Panc1 (cell line): ENCODE data around the gene GALNT1. TPM values are rescaled to one million over a fixed set of nuclear protein-coding genes. Genes with fewer than 3 reads are reported as not detected.

Source experiments
- ATAC-seq: fragments of 200-7000 bp; cut with Tn5 transposase; 2 replicates; pipeline ENCODE4 v1.9.1; 2020; ENCODE audit warnings: mild to moderate bottlenecking, moderate library complexity
- BruUV-seq: library from RNA; stranded (reverse); fragments of 400-500 nt; replicated peaks from 2 replicates; lab custom pipeline; 2021; lab: Mats Ljungman, UMichigan
- CTCF ChIA-PET: fragments of 300-600 bp; sonication (Branson Sonifier 250); formaldehyde crosslinking; loops from one replicate; lab custom pipeline; 2022; ENCODE audit warnings: antibody characterized with exemption; lab: Charles Lee
- POLR2A ChIA-PET: fragments of 300-600 bp; sonication (Branson Sonifier 250); formaldehyde crosslinking; loops from one replicate; lab custom pipeline; 2022; ENCODE audit warnings: antibody characterized with exemption; lab: Charles Lee
- DNase-seq: peaks from one replicate; pipeline ENCODE4 v3.0.0-alpha.2; 2010; ENCODE audit warnings: low read depth, low spot score
- H3K27ac ChIP-seq: 2 replicates; pipeline ENCODE4 v1.5.1; 2011; ENCODE audit warnings: mild to moderate bottlenecking, low read length, inconsistent platforms
- H3K27me3 ChIP-seq: fragments of 200-500 bp; sonication (Bioruptor generic); 2 replicates; pipeline ENCODE4 v1.6.0; 2014; ENCODE audit warnings: low read length, inconsistent platforms; ENCODE audit not compliant: control insufficient read depth, insufficient read depth
- H3K36me3 ChIP-seq: fragments of 200-500 bp; sonication (Bioruptor generic); 2 replicates; pipeline ENCODE4 v1.5.1; 2014; ENCODE audit warnings: inconsistent platforms, mild to moderate bottlenecking, low read length, moderate library complexity; ENCODE audit not compliant: control insufficient read depth, insufficient read depth
- H3K4me1 ChIP-seq: 2 replicates; pipeline ENCODE4 v1.5.1; 2011; ENCODE audit warnings: inconsistent platforms, mild to moderate bottlenecking, low read length, moderate library complexity; ENCODE audit not compliant: control insufficient read depth, insufficient read depth
- H3K4me3 ChIP-seq, 2 experiments: 2 replicates each; pipeline ENCODE4 v1.5.1; 2011 to 2012; ENCODE audit warnings: low read depth in 2 of 2, low read length in 2 of 2, mild to moderate bottlenecking in 2 of 2, inconsistent platforms in 1 of 2, moderate library complexity in 1 of 2
- H3K9me3 ChIP-seq: fragments of 200-500 bp; sonication (Bioruptor generic); 2 replicates; pipeline ENCODE4 v1.5.1; 2014; ENCODE audit warnings: low read depth, mild to moderate bottlenecking, inconsistent platforms, low read length, moderate library complexity; ENCODE audit not compliant: control insufficient read depth, insufficient read depth
- CTCF ChIP-seq: fragments of 450-650 bp; IDR thresholded peaks from 2 replicates; pipeline ENCODE4 v1.5.1; 2017; ENCODE audit warnings: mild to moderate bottlenecking
- POLR2AphosphoS5 ChIP-seq: IDR thresholded peaks from 2 replicates; pipeline ENCODE4 v1.6.1; 2012; ENCODE audit warnings: mild to moderate bottlenecking, low read depth, low read length, moderate library complexity
- SIN3A ChIP-seq: IDR thresholded peaks from 2 replicates; pipeline ENCODE4 v1.6.1; 2012; ENCODE audit warnings: low read depth, mild to moderate bottlenecking, low read length, moderate library complexity, borderline replicate concordance; ENCODE audit not compliant: insufficient read depth
- TCF7L2 ChIP-seq: IDR thresholded peaks from 2 replicates; pipeline ENCODE4 v1.6.1; 2011; ENCODE audit warnings: mild to moderate bottlenecking, low read depth, low read length, inconsistent platforms
- in situ Hi-C: cut with HindIII; loops from 2 replicates; pipeline ENCODE4 v1.10.0; 2016; ENCODE audit warnings: low sequenced_read_pairs, low pct_unique_long_range_greater_than_20kb
- intact Hi-C: fragments of 100-400 bp; cut with micrococcal nuclease; formaldehyde crosslinking; loops from one replicate; pipeline ENCODE4 v1.10.0; 2022; ENCODE audit not compliant: unreplicated experiment
- total RNA-seq: library from RNA; stranded (reverse); gene quantifications from one replicate; pipeline ENCODE4 v1.2.1, GENCODE V29; 2021; ENCODE audit not compliant: unreplicated experiment
- TF ChIP-seq, protein P1 (sequence below), 2 experiments: IDR thresholded peaks; 2 replicates each; pipeline ENCODE4 v1.6.1; 2011 to 2012; ENCODE audit warnings: low read depth in 2 of 2, control low read depth in 1 of 2, low read length in 1 of 2, mild to moderate bottlenecking in 1 of 2, moderate library complexity in 1 of 2; ENCODE audit not compliant: insufficient read depth in 1 of 2

The GALNT1 gene
- total RNA-seq, 1 experiment from 2014 or later = 147 TPM

DNA sequence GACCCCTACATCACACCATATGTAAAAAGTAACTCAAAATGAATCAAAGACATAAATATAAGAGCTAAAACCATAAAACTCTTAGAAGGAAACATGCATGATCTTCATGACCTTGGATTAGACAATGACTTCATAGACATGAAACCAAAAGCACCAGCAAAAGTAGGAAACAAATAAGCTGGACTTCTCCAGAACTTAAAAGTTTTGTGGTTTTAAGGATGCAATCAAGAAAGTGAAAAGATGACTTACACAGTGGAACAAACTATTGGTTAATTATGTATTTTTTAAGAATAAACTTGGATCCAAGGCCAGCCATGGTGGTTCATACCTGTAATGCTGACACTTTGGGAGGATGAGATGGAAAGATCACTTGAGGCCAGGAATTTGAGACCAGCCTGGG lies 150.2 kb downstream of the GALNT1 start:
- no peak for ATAC-seq
- intact Hi-C loops (no loop called here), in situ Hi-C loops (no loop called here)
- TF ChIP-seq, protein P1, sequence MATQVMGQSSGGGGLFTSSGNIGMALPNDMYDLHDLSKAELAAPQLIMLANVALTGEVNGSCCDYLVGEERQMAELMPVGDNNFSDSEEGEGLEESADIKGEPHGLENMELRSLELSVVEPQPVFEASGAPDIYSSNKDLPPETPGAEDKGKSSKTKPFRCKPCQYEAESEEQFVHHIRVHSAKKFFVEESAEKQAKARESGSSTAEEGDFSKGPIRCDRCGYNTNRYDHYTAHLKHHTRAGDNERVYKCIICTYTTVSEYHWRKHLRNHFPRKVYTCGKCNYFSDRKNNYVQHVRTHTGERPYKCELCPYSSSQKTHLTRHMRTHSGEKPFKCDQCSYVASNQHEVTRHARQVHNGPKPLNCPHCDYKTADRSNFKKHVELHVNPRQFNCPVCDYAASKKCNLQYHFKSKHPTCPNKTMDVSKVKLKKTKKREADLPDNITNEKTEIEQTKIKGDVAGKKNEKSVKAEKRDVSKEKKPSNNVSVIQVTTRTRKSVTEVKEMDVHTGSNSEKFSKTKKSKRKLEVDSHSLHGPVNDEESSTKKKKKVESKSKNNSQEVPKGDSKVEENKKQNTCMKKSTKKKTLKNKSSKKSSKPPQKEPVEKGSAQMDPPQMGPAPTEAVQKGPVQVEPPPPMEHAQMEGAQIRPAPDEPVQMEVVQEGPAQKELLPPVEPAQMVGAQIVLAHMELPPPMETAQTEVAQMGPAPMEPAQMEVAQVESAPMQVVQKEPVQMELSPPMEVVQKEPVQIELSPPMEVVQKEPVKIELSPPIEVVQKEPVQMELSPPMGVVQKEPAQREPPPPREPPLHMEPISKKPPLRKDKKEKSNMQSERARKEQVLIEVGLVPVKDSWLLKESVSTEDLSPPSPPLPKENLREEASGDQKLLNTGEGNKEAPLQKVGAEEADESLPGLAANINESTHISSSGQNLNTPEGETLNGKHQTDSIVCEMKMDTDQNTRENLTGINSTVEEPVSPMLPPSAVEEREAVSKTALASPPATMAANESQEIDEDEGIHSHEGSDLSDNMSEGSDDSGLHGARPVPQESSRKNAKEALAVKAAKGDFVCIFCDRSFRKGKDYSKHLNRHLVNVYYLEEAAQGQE (IDR thresholded peaks at IDR 0.05; ENCODE audit: insufficient read depth in 1 of 2, low read depth in 2 of 2, low read length in 1 of 2) = no peak
- TF ChIP-seq CTCF = no peak
- TF ChIP-seq POLR2AphosphoS5 = no peak
- no peak for TF ChIP-seq TCF7L2
- TF ChIP-seq SIN3A = no peak
- DNase-seq = no peak
- H3K9me3 ChIP-seq = no peaks in the 10 kb centered on the region
- H3K36me3 ChIP-seq = no peaks in the 10 kb centered on the region
- H3K27ac ChIP-seq = no peak overlapping the region
- POLR2A ChIA-PET = no interaction called here
- H3K4me1 ChIP-seq = no peaks in the 10 kb centered on the region
- no peaks in the 10 kb centered on the region for H3K27me3 ChIP-seq
- CTCF ChIA-PET = no interaction called here
- no TSS peak for BruUV-seq
- no peak overlapping the region for H3K4me3 ChIP-seq

- POLR2A ChIA-PET = no interaction called here
- Histone ChIP-seq H3K4me3 (no peak overlapping the region), H3K9me3 (no peaks in the 10 kb centered on the region), H3K36me3 (no peaks in the 10 kb centered on the region), H3K27ac (no peak overlapping the region), H3K4me1 (no peaks in the 10 kb centered on the region), H3K27me3 (no peaks in the 10 kb centered on the region)
- no peak for TF ChIP-seq CTCF
- TF ChIP-seq POLR2AphosphoS5 = no peak
- TF ChIP-seq TCF7L2 = no peak
- no peak for TF ChIP-seq SIN3A
- TF ChIP-seq, protein P1 (IDR thresholded peaks at IDR 0.05; ENCODE audit: insufficient read depth in 1 of 2, low read depth in 2 of 2, low read length in 1 of 2) = no peak
- ATAC-seq (no peak), DNase-seq (no peak)
- CTCF ChIA-PET = no interaction called here
- in situ Hi-C loops (no loop called here), intact Hi-C loops (no loop called here)
- no TSS peak for BruUV-seq
Observed at GRCh38 chr18:35732162-35732561, 150.6 kb downstream of the GALNT1 start.
